T47D (cell line): ENCODE data around the gene ROBO3.

Experiments used
- DNase-seq, 2 experiments: peaks; one replicate each; pipeline versions ENCODE4 v3.0.0 to v3.0.0-alpha.2; 2011 to 2012; ENCODE audit warnings: low read depth in 1 of 2, low spot score in 1 of 2
- JUND ChIP-seq: IDR thresholded peaks from 2 replicates; pipeline ENCODE4 v1.6.1; 2012; ENCODE audit warnings: low read depth
- in situ Hi-C: cut with HindIII; loops from 2 replicates; pipeline ENCODE4 v1.10.0; 2016; ENCODE audit warnings: low sequenced_read_pairs, low pct_unique_long_range_greater_than_20kb

Gene ROBO3

GRCh38 chr11:124861670-124862069, 3.6 kb upstream of the ROBO3 start:
- no peak for TF ChIP-seq JUND
- in situ Hi-C loops, result no loop called here
- no peak for DNase-seq

DNA sequence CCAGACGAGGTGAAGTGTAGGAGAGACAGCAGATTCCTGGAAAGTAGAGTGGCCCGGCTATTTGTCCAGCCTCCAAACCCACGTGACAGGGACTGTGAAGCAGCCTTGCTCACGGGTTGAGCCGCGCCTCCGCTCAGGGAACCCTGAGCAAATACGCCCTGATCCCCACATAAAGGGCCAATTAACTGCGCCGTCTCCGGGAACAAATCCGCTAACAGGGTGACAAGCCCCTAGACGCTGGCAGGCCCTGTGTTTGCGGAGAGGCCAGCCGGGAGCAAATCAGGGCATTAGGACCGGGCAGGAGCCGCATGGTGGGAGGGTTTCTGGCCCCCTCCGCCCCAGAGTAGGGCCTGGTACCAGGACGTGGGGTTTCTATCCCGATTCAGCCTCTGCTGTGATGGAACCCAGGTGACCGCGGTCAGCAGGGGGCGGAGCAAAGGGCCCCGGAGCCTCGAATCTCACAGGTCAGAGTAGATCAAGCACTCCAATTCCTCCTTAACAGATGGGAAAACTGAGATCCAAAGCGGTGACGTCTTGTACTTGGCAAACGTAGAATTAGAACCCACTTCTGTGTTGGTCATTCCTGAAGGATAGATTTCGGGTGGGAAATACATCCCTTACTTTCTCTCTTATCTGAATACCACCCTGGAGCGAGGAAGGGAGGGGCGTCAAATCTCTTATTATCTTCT, 2.0 kb upstream of the ROBO3 start:
- DNase-seq, result peak; percentile 55 to 85
- in situ Hi-C loops, result no loop called here
- no peak for TF ChIP-seq JUND

DNA sequence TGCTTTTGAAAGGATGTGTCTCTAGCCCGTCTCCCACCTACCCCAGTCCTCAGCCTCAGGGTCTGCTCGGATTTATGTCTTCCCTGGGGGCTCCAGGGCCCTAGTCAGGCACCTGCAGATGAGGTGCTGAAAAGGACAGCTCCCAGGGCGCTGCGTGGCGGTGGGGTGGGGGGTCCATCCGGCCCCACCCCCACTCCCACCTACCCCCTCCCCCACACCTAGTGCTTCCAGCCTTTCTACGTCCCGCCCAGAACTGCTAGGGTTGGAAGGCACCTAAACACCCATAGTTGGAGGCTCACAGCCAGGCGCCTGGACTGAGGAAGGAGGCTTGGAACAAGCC, 1.4 kb upstream of the ROBO3 start:
- TF ChIP-seq JUND, result no peak
- DNase-seq, result peak in 1 of 2 experiments; percentile 52
- in situ Hi-C loops, result no loop called here

GRCh38 chr11:124864176-124864891, 898 bp upstream of the ROBO3 start:
- TF ChIP-seq JUND, result no peak
- DNase-seq, result no peak
- in situ Hi-C loops, result no loop called here

DNA sequence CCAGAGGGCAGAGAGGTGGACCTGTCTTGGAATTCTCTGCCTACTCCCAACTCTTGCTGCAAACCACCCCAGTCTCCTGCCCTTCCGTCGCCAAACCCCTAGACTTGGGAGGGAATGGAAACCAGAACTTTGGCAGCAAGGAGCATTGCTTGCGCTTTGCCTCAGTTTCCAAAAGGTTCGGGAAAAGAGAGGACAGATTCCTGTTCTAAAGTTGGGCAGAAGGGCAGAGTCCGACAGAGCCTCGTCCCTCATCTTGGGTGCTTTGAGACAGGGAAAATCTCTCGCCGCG, 396 bp upstream of the ROBO3 start:
- no peak for TF ChIP-seq JUND
- in situ Hi-C loops, result no loop called here
- DNase-seq, result no peak

DNA sequence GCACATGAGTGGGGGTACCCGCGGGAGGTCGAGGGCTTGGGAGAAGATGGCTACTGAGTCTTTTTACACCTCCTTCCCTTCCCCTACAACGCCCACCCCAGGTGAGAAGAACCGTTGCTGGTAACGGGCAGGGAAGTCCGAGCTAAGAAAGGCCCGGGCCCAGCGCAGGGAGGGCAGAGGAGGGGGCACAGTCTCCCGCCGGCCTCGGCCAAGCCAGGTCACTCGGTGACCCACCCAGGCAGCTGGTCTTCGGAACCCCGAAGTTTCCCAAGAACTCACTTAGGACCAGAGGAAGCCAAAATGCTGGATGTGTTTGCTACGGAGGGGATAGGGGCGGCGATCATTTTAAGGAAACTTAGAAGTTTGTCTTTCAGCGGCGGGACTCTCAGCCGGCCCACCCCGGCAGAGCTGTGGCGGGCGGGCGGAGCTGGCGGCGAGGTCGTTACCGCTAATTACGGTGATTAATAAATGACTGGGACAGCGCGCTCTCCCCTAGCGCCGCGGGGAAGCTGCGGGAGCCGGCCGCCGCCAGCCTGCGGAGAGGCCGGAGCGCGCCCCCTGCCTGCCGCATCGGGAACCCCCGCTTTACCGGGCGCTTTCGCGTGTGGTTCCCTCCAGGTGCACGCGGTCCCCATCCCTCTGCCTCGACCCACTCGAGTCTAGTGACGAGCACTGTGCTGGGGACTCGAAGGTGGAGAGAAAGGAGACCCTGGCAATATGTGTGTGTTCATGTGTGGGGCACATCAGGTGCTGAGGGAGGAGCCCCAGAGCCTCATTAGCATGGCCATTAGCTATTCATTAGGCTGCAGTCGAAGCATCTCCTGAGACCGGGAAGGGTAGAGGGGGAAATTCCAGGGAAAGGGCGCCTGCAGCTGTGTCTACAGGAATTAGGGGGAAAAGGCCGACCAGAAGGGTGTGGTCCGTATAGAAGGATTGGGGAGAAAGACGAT, 945 bp downstream of the ROBO3 start:
- in situ Hi-C loops, result no loop called here
- no peak for TF ChIP-seq JUND
- peak; percentile 59 to 88 for DNase-seq

DNA sequence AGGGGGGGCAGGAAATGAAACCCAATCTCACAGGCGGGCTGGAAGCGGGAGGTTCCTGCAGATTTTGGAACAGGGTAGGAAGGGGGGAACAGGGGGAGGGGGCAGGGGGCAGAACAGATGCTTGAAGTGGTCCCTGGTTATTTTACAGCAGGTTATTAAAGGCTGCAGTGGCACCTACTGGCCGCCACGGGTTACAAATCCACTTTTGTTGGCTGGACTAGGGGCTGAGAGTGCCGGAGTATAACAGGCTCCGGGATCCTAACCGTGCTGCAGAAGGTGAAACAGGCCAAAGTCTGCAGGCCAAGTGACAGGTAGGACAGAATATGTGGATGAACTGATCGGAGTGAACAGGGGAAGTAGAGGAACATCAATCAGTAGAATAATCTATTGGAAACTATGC, 2.5 kb downstream of the ROBO3 start:
- DNase-seq, result peak; percentile 57 to 93
- no peak for TF ChIP-seq JUND
- in situ Hi-C loops, result no loop called here

GRCh38 chr11:124868331-124869274, 3.4 kb downstream of the ROBO3 start:
- in situ Hi-C loops, result no loop called here
- TF ChIP-seq JUND, result no peak

DNA sequence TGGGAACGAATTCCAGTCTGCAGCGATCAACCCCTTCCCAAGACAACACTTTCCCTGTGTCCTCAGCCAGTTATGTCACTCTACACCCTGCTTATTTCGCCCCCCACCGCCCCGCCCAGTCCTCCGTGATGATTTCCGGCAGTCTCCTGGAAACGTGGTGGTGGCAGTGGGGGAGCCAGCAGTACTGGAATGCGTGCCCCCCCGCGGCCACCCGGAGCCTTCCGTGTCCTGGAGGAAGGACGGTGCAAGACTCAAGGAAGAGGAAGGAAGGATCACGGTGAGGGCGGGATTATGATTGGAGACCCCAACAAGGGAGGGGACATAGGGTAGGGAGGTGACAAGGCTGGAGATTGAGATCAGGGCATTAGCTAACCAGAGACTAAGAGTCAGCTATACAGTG, 4.1 kb downstream of the ROBO3 start:
- peak in 1 of 2 experiments; percentile 17 for DNase-seq
- in situ Hi-C loops, result no loop called here
- TF ChIP-seq JUND, result no peak

More at GRCh38 chr11:124868331-124869274, 3.4 kb downstream of the ROBO3 start:
- no peak for DNase-seq

GRCh38 chr11:124869856-124870387, 4.7 kb downstream of the ROBO3 start:
- in situ Hi-C loops, result no loop called here
- TF ChIP-seq JUND, result no peak
- DNase-seq, result no peak

DNA sequence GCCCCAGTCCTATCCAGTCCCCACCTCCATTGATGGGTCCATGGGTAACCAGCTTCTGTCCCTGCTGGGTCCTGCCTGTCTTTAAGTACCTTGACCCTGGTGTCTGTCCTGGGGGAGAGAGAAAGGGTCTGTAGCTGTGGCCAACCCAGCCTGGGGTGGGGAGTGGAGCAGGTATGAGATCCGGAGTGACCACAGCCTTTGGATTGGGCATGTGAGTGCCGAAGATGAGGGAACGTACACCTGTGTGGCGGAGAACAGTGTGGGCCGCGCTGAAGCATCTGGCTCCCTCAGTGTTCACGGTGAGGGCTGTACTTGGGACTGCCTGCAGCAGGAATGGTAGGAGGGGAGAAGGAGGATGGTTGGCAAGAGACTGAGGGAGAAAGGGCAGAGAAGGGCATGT, 5.2 kb downstream of the ROBO3 start:
- DNase-seq, result no peak
- TF ChIP-seq JUND, result no peak
- in situ Hi-C loops, result no loop called here

- DNase-seq, result no peak
- in situ Hi-C loops, result no loop called here
Measured at GRCh38 chr11:124872280-124872679, 7.0 kb downstream of the ROBO3 start.

More at GRCh38 chr11:124872280-124872679, 7.0 kb downstream of the ROBO3 start:
- no peak for TF ChIP-seq JUND
